Transverse colon (tissue), 4 donors: ENCODE measurements around the gene ASL. TPM values are rescaled to one million over a fixed set of nuclear protein-coding genes. Genes with fewer than 3 reads are reported as not detected.
A peak's percentile ranks its signal among the peaks of the same experiment; 100 is the strongest.
"Not testable (repeated sequence)": the region's sequence is repeated elsewhere in the genome, so short reads cannot be mapped to it uniquely, and the experiment has no call there.

Experiments
- DNase-seq: peaks from one replicate; pipeline ENCODE4 v3.0.0-alpha.2; 2019
- H3K27ac ChIP-seq, 4 donors: fragments of 200-600 bp; sonication (generic); 2 replicates each; pipeline ENCODE4 v1.5.1; 2016 to 2018; ENCODE audit warnings: inconsistent platforms in 4 of 4
- H3K27me3 ChIP-seq: fragments of 200-600 bp; sonication (generic); 2 replicates; pipeline ENCODE4 v1.5.1; 2017; ENCODE audit warnings: inconsistent platforms
- H3K36me3 ChIP-seq, 4 donors: fragments of 200-600 bp; sonication (generic); 2 replicates each; pipeline ENCODE4 v1.5.1; 2017 to 2019; ENCODE audit warnings: inconsistent platforms in 4 of 4
- H3K4me1 ChIP-seq, 4 donors: fragments of 200-600 bp; sonication (generic); 2 replicates each; pipeline ENCODE4 v1.5.1; 2017 to 2020; ENCODE audit warnings: inconsistent platforms in 4 of 4
- H3K4me3 ChIP-seq, 4 donors: fragments of 200-600 bp; sonication (generic); 1 replicate in 1 of 4; 2 replicates in 3 of 4; pipeline versions ENCODE4 v1.5.1 to v1.6.1; 2017 to 2019; ENCODE audit warnings: inconsistent platforms in 4 of 4
- H3K9me3 ChIP-seq, 2 donors: fragments of 200-600 bp; sonication (generic); 2 replicates each; pipeline ENCODE4 v1.5.1; 2017 to 2019; ENCODE audit warnings: inconsistent platforms in 2 of 2
- EP300 ChIP-seq: sonication (generic); formaldehyde crosslinking; IDR thresholded peaks from one replicate; pipeline ENCODE4 v1.6.1; 2017; ENCODE audit warnings: antibody characterized with exemption, low read depth
- POLR2A ChIP-seq: fragments of 450-650 bp; IDR thresholded peaks from one replicate; pipeline ENCODE4 v1.6.1; 2016; ENCODE audit warnings: antibody characterized with exemption, mild to moderate bottlenecking, moderate library complexity
- POLR2AphosphoS5 ChIP-seq, 3 donors: sonication (generic); formaldehyde crosslinking; IDR thresholded peaks; one replicate each; pipeline ENCODE4 v1.6.1; 2016; ENCODE audit warnings: antibody characterized with exemption in 3 of 3
- WGBS, 2 donors: methylation state at CpG; one replicate each; pipeline ENCODE4 v1.1.5; 2018; ENCODE audit warnings: low coverage in 1 of 2; 5-methylcytosine and 5-hydroxymethylcytosine counted together
- in situ Hi-C, 4 donors: fragments of 200-750 bp; cut with MboI; loops; one replicate each; pipeline versions ENCODE4 v1.15.0 to v1.15.1; 2017; ENCODE audit warnings: low sequenced_read_pairs in 3 of 4, low pct_ligation_motif_present in 1 of 4, low pct_unique_long_range_greater_than_20kb in 1 of 4
- intact Hi-C: fragments of 100-400 bp; cut with DNase I; formaldehyde crosslinking; loops from one replicate; pipeline ENCODE4 v1.15.1; 2023; ENCODE audit warnings: low total_unique reads
- total RNA-seq, 4 donors: library from RNA; depleted of rRNA; stranded (reverse); fragments of >200 nt; gene quantifications; one replicate each; pipeline ENCODE4 v1.1.0, GENCODE V29; 2016
- TF ChIP-seq, protein P1 (sequence below), 5 experiments: fragments of 200-600 bp in 3 of 5; fragments of 450-650 bp in 2 of 5; sonication (generic) in 3 of 5; IDR thresholded peaks; 1 replicate in 2 of 5; 2 replicates in 3 of 5; pipeline ENCODE4 v1.5.1; 2016 to 2017; ENCODE audit warnings: antibody characterized with exemption in 5 of 5, inconsistent platforms in 3 of 5, mild to moderate bottlenecking in 2 of 5, moderate library complexity in 1 of 5

ASL gene
- total RNA-seq, 4 donors from 2014 or later, result 77.2 to 179 (median 129) TPM

DNA sequence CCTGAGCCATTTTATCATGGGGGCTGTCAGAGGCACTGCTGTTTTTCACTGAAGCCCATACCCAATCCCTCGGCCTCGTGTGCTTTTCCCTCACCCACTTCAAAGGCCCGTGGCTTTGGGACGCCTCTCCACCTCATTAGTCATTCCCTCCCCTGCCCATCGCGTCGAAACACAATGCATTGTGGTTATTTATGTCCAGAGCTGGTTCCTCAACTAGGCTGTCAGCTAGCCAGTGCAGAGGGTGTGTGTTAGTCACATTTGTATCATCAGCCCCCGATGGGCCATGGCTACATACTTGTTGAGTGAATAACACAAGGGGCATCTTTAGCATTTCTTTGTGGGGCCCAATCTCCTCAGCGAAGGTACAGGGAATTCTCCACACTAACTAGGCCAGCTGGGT lies 35.2 kb downstream of the ASL start:
- DNase-seq, result no peak
- Histone ChIP-seq H3K36me3 (no peaks in the 10 kb centered on the region), H3K4me1 (peaks cover 5 to 13% (median 10%) of the 10 kb centered on the region in 4 donors), H3K4me3 (no peak overlapping the region), H3K27ac (no peak overlapping the region), H3K27me3 (no peaks in the 10 kb centered on the region), H3K9me3 (no peaks in the 10 kb centered on the region)
- in situ Hi-C loops (no loop called here), intact Hi-C loops (no loop called here)
- WGBS, 2 donors, result 72 to 81% methylated on average over 6 to 9 of the region's 9 CpGs
- TF ChIP-seq EP300 (no peak), POLR2A (no peak), POLR2AphosphoS5 (IDR thresholded peaks at IDR 0.05) (no peak)
- TF ChIP-seq, protein P1, sequence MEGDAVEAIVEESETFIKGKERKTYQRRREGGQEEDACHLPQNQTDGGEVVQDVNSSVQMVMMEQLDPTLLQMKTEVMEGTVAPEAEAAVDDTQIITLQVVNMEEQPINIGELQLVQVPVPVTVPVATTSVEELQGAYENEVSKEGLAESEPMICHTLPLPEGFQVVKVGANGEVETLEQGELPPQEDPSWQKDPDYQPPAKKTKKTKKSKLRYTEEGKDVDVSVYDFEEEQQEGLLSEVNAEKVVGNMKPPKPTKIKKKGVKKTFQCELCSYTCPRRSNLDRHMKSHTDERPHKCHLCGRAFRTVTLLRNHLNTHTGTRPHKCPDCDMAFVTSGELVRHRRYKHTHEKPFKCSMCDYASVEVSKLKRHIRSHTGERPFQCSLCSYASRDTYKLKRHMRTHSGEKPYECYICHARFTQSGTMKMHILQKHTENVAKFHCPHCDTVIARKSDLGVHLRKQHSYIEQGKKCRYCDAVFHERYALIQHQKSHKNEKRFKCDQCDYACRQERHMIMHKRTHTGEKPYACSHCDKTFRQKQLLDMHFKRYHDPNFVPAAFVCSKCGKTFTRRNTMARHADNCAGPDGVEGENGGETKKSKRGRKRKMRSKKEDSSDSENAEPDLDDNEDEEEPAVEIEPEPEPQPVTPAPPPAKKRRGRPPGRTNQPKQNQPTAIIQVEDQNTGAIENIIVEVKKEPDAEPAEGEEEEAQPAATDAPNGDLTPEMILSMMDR (IDR thresholded peaks at IDR 0.05), result no peak

DNA sequence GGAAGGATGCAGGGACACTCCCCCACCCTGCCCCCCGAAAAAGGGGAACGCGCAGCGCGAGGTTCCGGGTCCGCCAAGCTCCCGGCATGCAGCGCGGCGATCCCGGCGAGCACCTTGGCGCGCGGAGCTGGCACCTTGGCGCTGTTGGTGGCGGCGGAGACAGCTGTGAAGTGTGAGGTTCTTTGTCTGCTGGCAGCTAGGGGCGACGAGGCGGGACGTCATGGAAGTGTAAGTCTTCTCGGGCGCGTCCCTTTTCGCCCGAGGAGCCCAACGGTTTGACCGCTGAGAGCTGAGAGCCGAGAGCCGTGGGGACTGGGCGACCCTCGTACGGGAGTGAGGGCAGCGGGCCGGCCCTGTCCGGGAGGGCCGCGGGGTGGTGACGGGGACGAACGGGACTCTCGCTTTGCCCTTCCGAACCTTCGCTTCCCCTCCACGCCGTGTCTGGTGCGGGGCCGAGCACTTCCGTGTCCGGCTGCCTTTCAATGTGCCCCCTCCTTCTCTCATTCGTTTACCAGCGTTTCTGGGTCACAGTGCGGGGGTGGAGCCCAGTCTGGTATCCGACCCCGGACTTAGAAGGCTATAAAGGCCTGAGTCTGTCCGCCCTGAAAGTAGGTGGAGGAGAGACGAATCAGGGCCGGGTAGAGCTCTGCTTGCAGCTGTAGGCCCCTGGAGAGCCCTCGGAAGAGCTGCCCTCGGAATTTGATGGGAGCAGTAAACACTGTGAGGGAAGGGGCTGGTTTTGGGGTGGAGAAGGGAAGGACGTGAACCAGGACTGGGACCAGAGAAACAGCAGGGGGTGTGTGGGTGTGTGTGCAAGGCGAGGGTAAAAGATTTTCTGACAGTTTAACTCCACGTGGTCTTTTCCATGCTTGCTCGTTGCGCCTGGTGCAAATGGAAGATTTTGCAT lies 39.4 kb downstream of the ASL start, which contains the start of gene CRCP:
CRCP (plus strand) TSS at position 105 of the 907 bp plus-strand sequence; CDS start at position 221, 116 bp downstream.
- no peaks in the 10 kb centered on the region for H3K36me3 ChIP-seq
- no peaks in the 10 kb centered on the region for H3K27me3 ChIP-seq
- no peaks in the 10 kb centered on the region for H3K9me3 ChIP-seq
- DNase-seq, result peak; percentile 87
- peak within 1 kb of the TSS; percentile 94 to 98 (median 96) for H3K27ac ChIP-seq
- H3K4me1 ChIP-seq, result peaks cover 21 to 48% (median 30%) of the 10 kb centered on the region in 4 donors
- WGBS, 2 donors, result 0 to 2% methylated on average over 9 to 66 of the region's 67 CpGs
- TF ChIP-seq, protein P1 (IDR thresholded peaks at IDR 0.05), result peak; percentile 16 to 53 (median 34)
- no peak for TF ChIP-seq EP300
- peak; percentile 78 for TF ChIP-seq POLR2A
- TF ChIP-seq POLR2AphosphoS5 (IDR thresholded peaks at IDR 0.05), result peak; percentile 57 to 88 (median 85)
- peak within 1 kb of the TSS; percentile 55 to 87 (median 64) for H3K4me3 ChIP-seq
- intact Hi-C loops (no loop called here), in situ Hi-C loops (no loop called here)

DNA sequence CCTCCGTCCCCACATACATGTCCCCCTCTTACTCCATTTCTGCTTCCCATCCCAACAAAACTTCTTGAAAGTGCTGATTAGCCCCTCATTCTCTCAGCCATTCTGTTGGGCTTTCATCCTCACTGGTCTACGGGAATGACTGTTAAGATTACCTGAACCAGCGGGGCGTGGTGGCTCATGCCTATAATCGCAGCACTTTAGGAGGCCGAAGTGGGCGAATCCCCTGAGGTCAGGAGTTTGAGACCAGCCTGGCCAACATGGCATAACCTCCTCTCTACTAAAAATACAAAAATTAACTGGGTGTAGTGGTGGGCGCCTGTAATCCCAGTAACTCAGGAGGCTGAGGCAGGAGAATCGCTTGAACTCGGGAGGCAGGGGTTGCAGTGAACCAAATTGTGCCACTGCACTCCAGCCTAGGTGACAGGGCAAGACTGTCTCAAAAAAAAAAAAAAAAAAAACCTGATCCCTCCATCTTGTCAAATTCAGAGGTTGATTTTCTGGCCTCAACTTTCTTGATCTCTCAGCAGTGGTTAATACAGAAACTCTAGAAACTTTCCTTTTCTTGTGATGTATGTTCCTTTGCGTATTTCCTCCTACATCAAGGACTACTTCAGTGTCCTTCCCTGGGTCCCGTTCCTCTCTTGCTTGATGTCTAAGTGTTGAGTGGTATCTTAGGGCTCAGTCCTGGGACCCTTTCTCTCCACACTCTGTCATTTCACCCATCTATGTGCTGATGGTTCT lies 41.2 kb downstream of the ASL start:
- in situ Hi-C loops, H3K27ac ChIP-seq, DNase-seq, H3K9me3 ChIP-seq, H3K27me3 ChIP-seq, H3K36me3 ChIP-seq, intact Hi-C loops, H3K4me3 ChIP-seq: not testable (repeated sequence)
- WGBS, 2 donors, result 83 to 96% methylated on average over 4 to 12 of the region's 12 CpGs
- H3K4me1 ChIP-seq, result peaks cover 21 to 48% (median 30%) of the 10 kb centered on the region in 4 donors

DNA sequence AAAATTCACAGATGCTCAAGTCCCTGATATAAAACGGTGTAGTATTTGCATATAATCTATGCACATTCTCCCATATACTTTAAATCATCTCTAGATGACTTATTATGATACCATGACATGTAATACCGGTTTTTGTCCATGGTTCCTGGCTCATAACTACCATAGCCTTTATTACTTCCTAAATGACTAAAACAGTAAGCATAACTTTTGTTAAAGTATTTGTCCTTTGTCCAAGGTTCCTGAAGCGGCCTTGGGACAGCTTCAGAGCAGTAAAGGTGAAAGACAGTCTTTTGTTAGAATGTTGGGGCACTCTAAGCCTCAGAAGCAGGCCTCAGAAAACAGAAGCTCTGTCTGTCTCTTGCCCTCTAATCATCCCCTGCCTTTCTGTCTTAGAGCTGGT lies 43.0 kb downstream of the ASL start:
- Histone ChIP-seq H3K4me1 (peaks cover 21 to 51% (median 30%) of the 10 kb centered on the region in 4 donors), H3K36me3 (no peaks in the 10 kb centered on the region), H3K9me3 (no peaks in the 10 kb centered on the region), H3K27me3 (no peaks in the 10 kb centered on the region), H3K27ac (peak overlapping the region in 1 of 4 donors; percentile 15), H3K4me3 (no peak overlapping the region)
- no peak for DNase-seq
- intact Hi-C loops, result no loop called here
- 25 to 33% methylated on average over 3 of the region's 3 CpGs for WGBS, 2 donors
- TF ChIP-seq EP300 (no peak), POLR2A (no peak), POLR2AphosphoS5 (IDR thresholded peaks at IDR 0.05) (no peak)
- TF ChIP-seq, protein P1 (IDR thresholded peaks at IDR 0.05), result no peak
- in situ Hi-C loops, result no loop called here
